Measurements from ENCODE around the gene BPHL. TPM values are rescaled to one million over a fixed set of nuclear protein-coding genes. Genes with fewer than 3 reads are reported as not detected.
"Not testable (repeated sequence)": the region's sequence is repeated elsewhere in the genome, so short reads cannot be mapped to it uniquely, and the experiment has no call there.

Gene BPHL
- total RNA-seq, 1 donor from 2014 or later: 35.4 TPM

GRCh38 chr6:3173636-3174089, 55.2 kb downstream of the BPHL start:
- not testable (repeated sequence) for H3K27ac Mint-ChIP-seq (ENCODE audit: unreplicated experiment); H3K9me3 Mint-ChIP-seq (ENCODE audit: unreplicated experiment); H3K27me3 Mint-ChIP-seq (ENCODE audit: unreplicated experiment); H3K4me1 Mint-ChIP-seq (ENCODE audit: unreplicated experiment); H3K36me3 Mint-ChIP-seq (ENCODE audit: low read depth, unreplicated experiment); DNase-seq (ENCODE audit: low spot score); H3K4me3 Mint-ChIP-seq (ENCODE audit: unreplicated experiment)

- Mint-ChIP-seq H3K36me3 (ENCODE audit: low read depth, unreplicated experiment) (peaks cover 4% of the 10 kb centered on the region), H3K4me3 (ENCODE audit: unreplicated experiment) (no peak overlapping the region), H3K27me3 (ENCODE audit: unreplicated experiment) (peaks cover 16% of the 10 kb centered on the region), H3K9me3 (ENCODE audit: unreplicated experiment) (no peaks in the 10 kb centered on the region), H3K4me1 (ENCODE audit: unreplicated experiment) (no peaks in the 10 kb centered on the region), H3K27ac (ENCODE audit: unreplicated experiment) (no peak overlapping the region)
- DNase-seq (ENCODE audit: low spot score): no peak
- TF ChIP-seq CTCF (IDR thresholded peaks at IDR 0.05; ENCODE audit: unreplicated experiment): no peak
Observed at GRCh38 chr6:3175715-3176402, 57.3 kb downstream of the BPHL start.

DNA sequence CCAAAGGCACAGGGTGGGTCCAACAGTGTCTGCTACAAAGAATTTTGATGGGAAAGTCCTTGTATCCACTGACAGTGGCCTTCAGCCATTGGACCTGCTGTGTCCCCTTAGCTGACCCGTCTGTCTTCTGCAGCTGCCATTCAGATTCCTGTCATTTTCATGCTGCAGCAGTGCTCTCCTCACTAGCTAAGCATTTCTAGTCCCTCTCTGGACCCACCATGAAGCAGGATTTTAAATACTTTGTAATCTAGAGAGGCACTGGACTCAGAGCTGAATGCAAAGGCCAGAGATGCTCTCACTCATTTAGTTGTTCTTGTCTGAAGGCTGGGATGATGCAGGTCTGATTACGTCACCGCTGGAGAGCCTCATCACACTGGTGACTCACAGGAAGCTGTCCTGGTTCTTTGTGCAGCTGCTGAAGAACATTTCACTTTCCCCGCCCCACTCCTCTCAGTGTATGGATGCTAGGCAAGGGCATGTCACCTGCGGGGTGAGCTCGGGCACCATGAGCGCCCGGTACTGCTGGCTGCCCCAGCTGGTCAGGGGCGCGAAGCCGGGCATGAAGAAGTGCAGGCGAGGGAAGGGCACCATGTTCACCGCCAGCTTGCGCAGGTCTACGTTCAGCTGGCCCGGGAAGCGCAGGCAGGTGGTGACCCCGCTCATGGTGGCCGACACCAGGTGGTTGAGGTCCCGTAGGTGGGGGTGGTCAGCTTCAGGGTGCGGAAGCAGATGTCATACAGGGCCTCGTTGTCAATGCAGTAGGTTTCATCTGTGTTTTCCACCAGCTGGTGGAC, 58.2 kb downstream of the BPHL start:
- DNase-seq (ENCODE audit: low spot score): no peak
- Mint-ChIP-seq H3K27ac (ENCODE audit: unreplicated experiment) (no peak overlapping the region), H3K4me1 (ENCODE audit: unreplicated experiment) (no peaks in the 10 kb centered on the region), H3K9me3 (ENCODE audit: unreplicated experiment) (no peaks in the 10 kb centered on the region), H3K4me3 (ENCODE audit: unreplicated experiment) (no peak overlapping the region), H3K27me3 (ENCODE audit: unreplicated experiment) (peaks cover 16% of the 10 kb centered on the region), H3K36me3 (ENCODE audit: low read depth, unreplicated experiment) (peaks cover 4% of the 10 kb centered on the region)
- no peak for TF ChIP-seq CTCF (IDR thresholded peaks at IDR 0.05; ENCODE audit: unreplicated experiment)

GRCh38 chr6:3178666-3179065, 60.2 kb downstream of the BPHL start:
- not testable (repeated sequence) for H3K27ac Mint-ChIP-seq (ENCODE audit: unreplicated experiment); H3K4me1 Mint-ChIP-seq (ENCODE audit: unreplicated experiment); H3K36me3 Mint-ChIP-seq (ENCODE audit: low read depth, unreplicated experiment); H3K9me3 Mint-ChIP-seq (ENCODE audit: unreplicated experiment); H3K4me3 Mint-ChIP-seq (ENCODE audit: unreplicated experiment); DNase-seq (ENCODE audit: low spot score)
- H3K27me3 Mint-ChIP-seq (ENCODE audit: unreplicated experiment): peaks cover 14% of the 10 kb centered on the region

GRCh38 chr6:3179945-3180344, 61.4 kb downstream of the BPHL start:
- not testable (repeated sequence) for DNase-seq (ENCODE audit: low spot score); H3K27ac Mint-ChIP-seq (ENCODE audit: unreplicated experiment); H3K36me3 Mint-ChIP-seq (ENCODE audit: low read depth, unreplicated experiment); H3K4me3 Mint-ChIP-seq (ENCODE audit: unreplicated experiment); H3K9me3 Mint-ChIP-seq (ENCODE audit: unreplicated experiment)
- H3K27me3 Mint-ChIP-seq (ENCODE audit: unreplicated experiment): peaks cover 14% of the 10 kb centered on the region
- peaks cover 11% of the 10 kb centered on the region for H3K4me1 Mint-ChIP-seq (ENCODE audit: unreplicated experiment)

- Mint-ChIP-seq H3K4me1 (ENCODE audit: unreplicated experiment) (peaks cover 11% of the 10 kb centered on the region), H3K27me3 (ENCODE audit: unreplicated experiment) (peaks cover 15% of the 10 kb centered on the region), H3K9me3 (ENCODE audit: unreplicated experiment) (no peaks in the 10 kb centered on the region), H3K4me3 (ENCODE audit: unreplicated experiment) (no peak overlapping the region), H3K27ac (ENCODE audit: unreplicated experiment) (no peak overlapping the region), H3K36me3 (ENCODE audit: low read depth, unreplicated experiment) (no peaks in the 10 kb centered on the region)
- DNase-seq (ENCODE audit: low spot score): no peak
- TF ChIP-seq CTCF (IDR thresholded peaks at IDR 0.05; ENCODE audit: unreplicated experiment): no peak
Observed at GRCh38 chr6:3181105-3181504, 62.6 kb downstream of the BPHL start.
